Measurements from ENCODE around the gene UBAP2.
A peak's percentile ranks its signal among the peaks of the same experiment; 100 is the strongest.

UBAP2 gene

GRCh38 chr9:34048727-34049629, at the start of gene UBAP2:
Gene UBAP2 (minus strand): TSS chr9:34048887. CDS start chr9:34017148, 31,739 bp downstream.
- TF ChIP-seq TEAD4 (IDR thresholded peaks at IDR 0.05) (peak; percentile 61), TAF1 (IDR thresholded peaks at IDR 0.05; ENCODE audit: low read depth) (peak; percentile 83), EP300 (IDR thresholded peaks at IDR 0.05; ENCODE audit: borderline replicate concordance) (peak; percentile 11; the same call in 1 of the 2 replicates), CEBPB (IDR thresholded peaks at IDR 0.05) (0 out of 2 replicates have a peak, but pooled peaks have one; percentile 4), TCF12 (IDR thresholded peaks at IDR 0.05; ENCODE audit: low read depth) (peak; percentile 82), YY1 (IDR thresholded peaks at IDR 0.05; ENCODE audit: low read depth) (peak; percentile 85), FOXM1 (IDR thresholded peaks at IDR 0.05; ENCODE audit: borderline replicate concordance, low read depth) (no peak), ZBTB7A (IDR thresholded peaks at IDR 0.05; ENCODE audit: low read depth) (0 out of 2 replicates have a peak, but pooled peaks have one; percentile 50), EGR1 (IDR thresholded peaks at IDR 0.05) (no peak; the same call in 1 of the 2 replicates), CREB1 (IDR thresholded peaks at IDR 0.05; ENCODE audit: low read depth) (peak; percentile 97), NFIC (IDR thresholded peaks at IDR 0.05) (0 out of 2 replicates have a peak, but pooled peaks have one; percentile 16), RAD21 (IDR thresholded peaks at IDR 0.05; ENCODE audit: low read depth) (peak; percentile 10; the same call in 1 of the 2 replicates), REST (IDR thresholded peaks at IDR 0.05; ENCODE audit: low read depth) (no peak), USF1 (IDR thresholded peaks at IDR 0.05) (peak; percentile 91)
- TF ChIP-seq, protein P1, sequence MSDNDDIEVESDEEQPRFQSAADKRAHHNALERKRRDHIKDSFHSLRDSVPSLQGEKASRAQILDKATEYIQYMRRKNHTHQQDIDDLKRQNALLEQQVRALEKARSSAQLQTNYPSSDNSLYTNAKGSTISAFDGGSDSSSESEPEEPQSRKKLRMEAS (IDR thresholded peaks at IDR 0.05): peak; percentile 99

DNA sequence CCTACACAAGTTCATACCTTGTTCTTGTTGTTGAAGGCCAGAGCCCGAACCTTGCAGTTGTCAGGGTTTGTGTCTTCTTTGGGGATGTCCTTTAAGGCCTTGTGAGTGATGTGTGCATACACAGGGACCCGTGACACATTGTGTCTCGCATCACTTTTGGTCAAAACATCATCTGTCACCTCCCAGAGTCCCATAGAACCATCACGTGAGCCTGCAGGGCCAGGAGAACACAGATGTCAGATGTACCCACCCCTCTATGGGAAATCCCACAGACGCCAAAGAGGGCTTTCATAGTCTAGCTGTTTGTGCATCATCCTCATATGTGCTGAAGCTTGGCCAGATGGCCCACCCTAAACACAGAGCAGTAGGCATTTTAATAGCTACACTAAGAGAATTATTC, 49.6 kb upstream of the UBAP2 start:
- TF ChIP-seq TCF12 (IDR thresholded peaks at IDR 0.05; ENCODE audit: low read depth): no peak
- TF ChIP-seq RAD21 (IDR thresholded peaks at IDR 0.05; ENCODE audit: low read depth): no peak
- TF ChIP-seq, protein P1 (IDR thresholded peaks at IDR 0.05): no peak
- TF ChIP-seq EGR1 (IDR thresholded peaks at IDR 0.05): no peak
- no peak for TF ChIP-seq CREB1 (IDR thresholded peaks at IDR 0.05; ENCODE audit: low read depth)
- TF ChIP-seq USF1 (IDR thresholded peaks at IDR 0.05): no peak
- TF ChIP-seq CEBPB (IDR thresholded peaks at IDR 0.05): no peak
- TF ChIP-seq REST (IDR thresholded peaks at IDR 0.05; ENCODE audit: low read depth): no peak
- TF ChIP-seq ZBTB7A (IDR thresholded peaks at IDR 0.05; ENCODE audit: low read depth): no peak
- no peak for TF ChIP-seq NFIC (IDR thresholded peaks at IDR 0.05)
- TF ChIP-seq YY1 (IDR thresholded peaks at IDR 0.05; ENCODE audit: low read depth): no peak
- no peak for TF ChIP-seq TAF1 (IDR thresholded peaks at IDR 0.05; ENCODE audit: low read depth)
- no peak for TF ChIP-seq FOXM1 (IDR thresholded peaks at IDR 0.05; ENCODE audit: borderline replicate concordance, low read depth)

- TF ChIP-seq REST (IDR thresholded peaks at IDR 0.05; ENCODE audit: low read depth): no peak
- TF ChIP-seq NFIC (IDR thresholded peaks at IDR 0.05): no peak
- no peak for TF ChIP-seq CEBPB (IDR thresholded peaks at IDR 0.05)
- TF ChIP-seq CREB1 (IDR thresholded peaks at IDR 0.05; ENCODE audit: low read depth): no peak
- TF ChIP-seq EGR1 (IDR thresholded peaks at IDR 0.05): no peak
- no peak for TF ChIP-seq FOXM1 (IDR thresholded peaks at IDR 0.05; ENCODE audit: borderline replicate concordance, low read depth)
- TF ChIP-seq, protein P1 (IDR thresholded peaks at IDR 0.05): no peak
- TF ChIP-seq TCF12 (IDR thresholded peaks at IDR 0.05; ENCODE audit: low read depth): no peak
- TF ChIP-seq EP300 (IDR thresholded peaks at IDR 0.05; ENCODE audit: borderline replicate concordance): no peak
- no peak for TF ChIP-seq TEAD4 (IDR thresholded peaks at IDR 0.05)
- TF ChIP-seq ZBTB7A (IDR thresholded peaks at IDR 0.05; ENCODE audit: low read depth): no peak
- TF ChIP-seq RAD21 (IDR thresholded peaks at IDR 0.05; ENCODE audit: low read depth): no peak
- no peak for TF ChIP-seq TAF1 (IDR thresholded peaks at IDR 0.05; ENCODE audit: low read depth)
- no peak for TF ChIP-seq USF1 (IDR thresholded peaks at IDR 0.05)
- no peak for TF ChIP-seq YY1 (IDR thresholded peaks at IDR 0.05; ENCODE audit: low read depth)
These were observed 49.2 kb upstream of the UBAP2 start for GRCh38 chr9:34097865-34098264.

Measured in Ishikawa (cell line).